ENCODE results near the gene CORO1C. TPM values are rescaled to one million over a fixed set of nuclear protein-coding genes. Genes with fewer than 3 reads are reported as not detected.
A peak's percentile ranks its signal among the peaks of the same experiment; 100 is the strongest.

The CORO1C gene
- total and polyA plus RNA-seq, 9 of the 15 experiments (the other 6 are each of a cell fraction or from before 2014, with no cell fraction given) = 55.2 to 280 (median 150) TPM

DNA sequence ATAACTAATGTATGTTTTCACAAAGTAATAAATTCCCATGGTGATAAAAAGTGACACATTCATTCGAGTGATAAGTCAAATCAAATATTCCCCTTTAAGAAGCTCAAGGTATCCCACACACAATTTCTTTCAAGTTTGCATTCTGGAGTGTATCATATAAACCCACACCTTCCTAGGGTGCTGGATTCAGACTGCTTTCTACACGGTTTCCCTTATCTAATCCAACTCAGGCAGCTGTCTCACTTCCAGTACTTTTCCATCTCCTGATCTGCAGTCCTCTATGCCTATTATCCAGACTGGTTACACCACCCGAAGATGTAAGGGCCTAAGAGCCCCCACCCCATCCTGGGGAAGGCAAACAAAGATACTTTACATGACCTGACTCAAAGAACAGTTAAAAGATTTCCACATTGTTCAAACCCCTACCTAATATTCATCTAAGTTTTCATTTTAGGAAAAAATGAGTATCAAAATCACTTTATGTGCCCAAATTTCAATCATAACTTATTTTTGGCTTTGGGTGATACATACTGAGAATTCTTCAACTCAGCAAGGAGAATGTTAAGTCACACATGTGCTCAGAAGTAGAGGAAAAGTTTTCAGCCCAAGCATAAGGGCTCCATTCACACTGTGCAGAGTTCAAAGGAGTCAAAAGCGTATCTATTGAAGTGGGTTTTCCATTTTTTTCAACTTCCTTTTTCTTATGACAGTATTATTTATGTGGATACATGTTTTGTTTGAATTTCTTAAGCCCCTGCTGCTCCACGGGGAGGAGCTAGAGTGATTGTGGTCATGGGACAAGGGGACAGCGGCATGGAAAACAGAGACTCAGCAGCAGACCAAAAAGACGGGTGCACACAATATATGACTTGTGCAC, 41.8 kb downstream of the CORO1C start (continued):
- TF ChIP-seq, protein P1, sequence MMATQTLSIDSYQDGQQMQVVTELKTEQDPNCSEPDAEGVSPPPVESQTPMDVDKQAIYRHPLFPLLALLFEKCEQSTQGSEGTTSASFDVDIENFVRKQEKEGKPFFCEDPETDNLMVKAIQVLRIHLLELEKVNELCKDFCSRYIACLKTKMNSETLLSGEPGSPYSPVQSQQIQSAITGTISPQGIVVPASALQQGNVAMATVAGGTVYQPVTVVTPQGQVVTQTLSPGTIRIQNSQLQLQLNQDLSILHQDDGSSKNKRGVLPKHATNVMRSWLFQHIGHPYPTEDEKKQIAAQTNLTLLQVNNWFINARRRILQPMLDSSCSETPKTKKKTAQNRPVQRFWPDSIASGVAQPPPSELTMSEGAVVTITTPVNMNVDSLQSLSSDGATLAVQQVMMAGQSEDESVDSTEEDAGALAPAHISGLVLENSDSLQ (IDR thresholded peaks at IDR 0.05) = peak; percentile 94
- TF ChIP-seq STAG1 (CRISPR knock-in tag; IDR thresholded peaks at IDR 0.05; ENCODE audit: borderline replicate concordance) (no peak), FOXA1 (IDR thresholded peaks at IDR 0.05; ENCODE audit: borderline replicate concordance) (no peak), ZBTB17 (CRISPR knock-in tag; IDR thresholded peaks at IDR 0.05) (0 out of 2 replicates have a peak, but pooled peaks have one; percentile 18), PRPF4 (IDR thresholded peaks at IDR 0.05; ENCODE audit: insufficient read depth, low read depth, low read length, poor library complexity, severe bottlenecking) (no peak), RUNX1 (IDR thresholded peaks at IDR 0.05; ENCODE audit: low read depth) (no peak), NEUROD1 (IDR thresholded peaks at IDR 0.05; ENCODE audit: borderline replicate concordance, low read depth, low read length, partially characterized antibody) (peak; percentile 17), NBN (IDR thresholded peaks at IDR 0.05; ENCODE audit: low read depth) (peak; percentile 55; the same call in 1 of the 2 replicates)
- TF ChIP-seq, protein P2, sequence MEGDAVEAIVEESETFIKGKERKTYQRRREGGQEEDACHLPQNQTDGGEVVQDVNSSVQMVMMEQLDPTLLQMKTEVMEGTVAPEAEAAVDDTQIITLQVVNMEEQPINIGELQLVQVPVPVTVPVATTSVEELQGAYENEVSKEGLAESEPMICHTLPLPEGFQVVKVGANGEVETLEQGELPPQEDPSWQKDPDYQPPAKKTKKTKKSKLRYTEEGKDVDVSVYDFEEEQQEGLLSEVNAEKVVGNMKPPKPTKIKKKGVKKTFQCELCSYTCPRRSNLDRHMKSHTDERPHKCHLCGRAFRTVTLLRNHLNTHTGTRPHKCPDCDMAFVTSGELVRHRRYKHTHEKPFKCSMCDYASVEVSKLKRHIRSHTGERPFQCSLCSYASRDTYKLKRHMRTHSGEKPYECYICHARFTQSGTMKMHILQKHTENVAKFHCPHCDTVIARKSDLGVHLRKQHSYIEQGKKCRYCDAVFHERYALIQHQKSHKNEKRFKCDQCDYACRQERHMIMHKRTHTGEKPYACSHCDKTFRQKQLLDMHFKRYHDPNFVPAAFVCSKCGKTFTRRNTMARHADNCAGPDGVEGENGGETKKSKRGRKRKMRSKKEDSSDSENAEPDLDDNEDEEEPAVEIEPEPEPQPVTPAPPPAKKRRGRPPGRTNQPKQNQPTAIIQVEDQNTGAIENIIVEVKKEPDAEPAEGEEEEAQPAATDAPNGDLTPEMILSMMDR (IDR thresholded peaks at IDR 0.05 in 2 of 3, conservative IDR thresholded peaks at IDR 0.05 in 1 of 3; ENCODE audit: insufficient read depth in 2 of 3, low read depth in 1 of 3, low read length in 3 of 3) = peak; percentile 49 to 74 (median 53)
- TF ChIP-seq, protein P3, sequence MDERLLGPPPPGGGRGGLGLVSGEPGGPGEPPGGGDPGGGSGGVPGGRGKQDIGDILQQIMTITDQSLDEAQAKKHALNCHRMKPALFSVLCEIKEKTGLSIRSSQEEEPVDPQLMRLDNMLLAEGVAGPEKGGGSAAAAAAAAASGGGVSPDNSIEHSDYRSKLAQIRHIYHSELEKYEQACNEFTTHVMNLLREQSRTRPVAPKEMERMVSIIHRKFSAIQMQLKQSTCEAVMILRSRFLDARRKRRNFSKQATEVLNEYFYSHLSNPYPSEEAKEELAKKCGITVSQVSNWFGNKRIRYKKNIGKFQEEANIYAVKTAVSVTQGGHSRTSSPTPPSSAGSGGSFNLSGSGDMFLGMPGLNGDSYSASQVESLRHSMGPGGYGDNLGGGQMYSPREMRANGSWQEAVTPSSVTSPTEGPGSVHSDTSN (CRISPR knock-in tag; IDR thresholded peaks at IDR 0.05; ENCODE audit: low read depth) = no peak
- TF ChIP-seq, protein P3 (tag; conservative IDR thresholded peaks at IDR 0.05; ENCODE audit: low read depth) = peak; percentile 97
